GM11168 (cell line): ENCODE data around the gene KCNN1.
"Not testable (repeated sequence)": the region's sequence is repeated elsewhere in the genome, so short reads cannot be mapped to it uniquely, and the experiment has no call there.

Experiments used
- in situ Hi-C: fragments of 300-500 bp; cut with MboI; formaldehyde crosslinking; loops from one replicate; pipeline ENCODE4 v1.12.0; 2022; ENCODE audit warnings: low sequenced_read_pairs; ENCODE audit not compliant: unreplicated experiment

KCNN1 gene

GRCh38 chr19:17966550-17967256 is at the start of gene KCNN1:
Gene KCNN1, plus strand, starts transcription at chr19:17967107. Its CDS starts 6,782 bp downstream, at chr19:17973889.
- in situ Hi-C loops: no loop called here

DNA sequence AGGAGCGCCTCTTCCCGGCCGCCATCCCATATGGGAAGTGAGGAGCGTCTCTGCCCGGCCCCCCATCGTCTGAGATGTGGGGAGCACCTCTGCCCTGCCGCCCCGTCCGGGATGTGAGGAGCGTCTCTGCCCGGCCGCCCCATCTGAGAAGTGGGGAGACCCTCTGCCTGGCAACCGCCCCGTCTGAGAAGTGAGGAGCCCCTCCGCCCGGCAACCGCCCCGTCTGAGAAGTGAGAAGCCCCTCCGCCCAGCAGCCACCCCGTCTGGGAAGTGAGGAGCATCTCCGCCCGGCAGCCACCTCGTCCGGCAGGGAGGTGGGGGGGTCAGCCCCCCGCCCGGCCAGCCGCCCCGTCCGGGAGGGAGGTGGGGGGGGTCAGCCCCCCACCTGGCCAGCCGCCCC is 48.8 kb upstream of the KCNN1 start:
- in situ Hi-C loops: not testable (repeated sequence)

DNA sequence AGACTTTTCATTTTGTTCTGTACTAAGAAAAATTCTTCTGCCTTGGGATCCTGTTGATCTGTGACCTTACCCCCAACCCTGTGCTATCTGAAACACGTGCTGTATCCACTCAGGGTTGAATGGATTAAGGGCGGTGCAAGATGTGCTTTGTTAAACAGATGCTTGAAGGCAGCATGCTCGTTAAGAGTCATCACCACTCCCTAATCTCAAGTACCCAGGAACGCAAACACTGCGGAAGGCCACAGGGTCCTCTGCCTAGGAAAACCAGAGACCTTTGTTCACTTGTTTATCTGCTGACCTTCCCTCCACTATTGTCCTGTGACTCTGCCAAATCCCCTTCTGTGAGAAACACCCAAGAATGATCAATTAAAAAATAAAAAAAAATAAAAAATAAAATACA is 47.8 kb upstream of the KCNN1 start:
- in situ Hi-C loops: not testable (repeated sequence)

- in situ Hi-C loops: no loop called here
These were observed 46.4 kb upstream of the KCNN1 start for GRCh38 chr19:17920527-17920926.

GRCh38 chr19:17922138-17922537 is 44.8 kb upstream of the KCNN1 start:
- in situ Hi-C loops: no loop called here

DNA sequence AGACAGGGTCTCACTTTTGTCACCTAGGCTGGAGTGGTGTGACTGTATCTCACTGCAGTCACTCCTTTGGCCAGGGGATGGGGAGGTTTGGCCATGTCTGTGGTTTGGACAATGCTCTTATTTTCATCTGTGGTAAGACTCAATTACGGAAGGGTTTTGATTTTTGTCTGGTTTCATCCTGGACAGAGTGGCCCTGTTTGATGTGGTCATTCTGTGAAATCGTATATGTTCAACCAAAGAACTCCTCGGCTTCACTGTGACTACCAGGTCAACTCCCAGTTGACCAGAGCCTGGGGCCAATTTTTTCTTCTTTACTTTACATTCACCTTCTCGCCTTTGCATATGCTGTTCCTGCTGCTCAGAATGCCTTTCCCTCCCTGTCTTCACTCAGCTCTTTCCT is 40.9 kb upstream of the KCNN1 start:
- in situ Hi-C loops: loop anchor here (5.0 kb wide), 1 partner anchor 69 kb away; the partner anchor contains the start of gene RPL18A

DNA sequence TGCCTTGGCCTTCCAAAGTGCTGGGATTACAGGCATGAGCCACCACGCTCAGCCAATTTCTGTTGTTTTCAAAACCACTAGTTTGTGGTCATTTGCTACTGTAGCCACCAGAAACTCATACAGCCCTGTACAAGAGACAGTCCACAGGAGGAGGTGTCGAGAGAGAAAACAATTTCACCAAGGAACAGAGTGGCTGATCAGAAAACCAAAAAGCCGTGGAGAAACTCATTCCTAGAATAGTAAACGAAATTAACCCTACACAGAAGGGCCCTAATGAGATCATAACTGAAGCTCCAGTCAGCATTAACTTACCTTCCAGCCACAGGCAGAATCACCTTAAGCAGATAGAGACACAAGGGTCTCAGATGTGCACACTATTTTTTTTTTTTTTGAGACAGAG is 37.9 kb upstream of the KCNN1 start:
- in situ Hi-C loops: loop anchor here (5.0 kb wide), 1 partner anchor 72 kb away; the partner anchor contains the start of gene RPL18A

- in situ Hi-C loops: no loop called here
These were observed 35.2 kb upstream of the KCNN1 start for GRCh38 chr19:17931532-17932191.

DNA sequence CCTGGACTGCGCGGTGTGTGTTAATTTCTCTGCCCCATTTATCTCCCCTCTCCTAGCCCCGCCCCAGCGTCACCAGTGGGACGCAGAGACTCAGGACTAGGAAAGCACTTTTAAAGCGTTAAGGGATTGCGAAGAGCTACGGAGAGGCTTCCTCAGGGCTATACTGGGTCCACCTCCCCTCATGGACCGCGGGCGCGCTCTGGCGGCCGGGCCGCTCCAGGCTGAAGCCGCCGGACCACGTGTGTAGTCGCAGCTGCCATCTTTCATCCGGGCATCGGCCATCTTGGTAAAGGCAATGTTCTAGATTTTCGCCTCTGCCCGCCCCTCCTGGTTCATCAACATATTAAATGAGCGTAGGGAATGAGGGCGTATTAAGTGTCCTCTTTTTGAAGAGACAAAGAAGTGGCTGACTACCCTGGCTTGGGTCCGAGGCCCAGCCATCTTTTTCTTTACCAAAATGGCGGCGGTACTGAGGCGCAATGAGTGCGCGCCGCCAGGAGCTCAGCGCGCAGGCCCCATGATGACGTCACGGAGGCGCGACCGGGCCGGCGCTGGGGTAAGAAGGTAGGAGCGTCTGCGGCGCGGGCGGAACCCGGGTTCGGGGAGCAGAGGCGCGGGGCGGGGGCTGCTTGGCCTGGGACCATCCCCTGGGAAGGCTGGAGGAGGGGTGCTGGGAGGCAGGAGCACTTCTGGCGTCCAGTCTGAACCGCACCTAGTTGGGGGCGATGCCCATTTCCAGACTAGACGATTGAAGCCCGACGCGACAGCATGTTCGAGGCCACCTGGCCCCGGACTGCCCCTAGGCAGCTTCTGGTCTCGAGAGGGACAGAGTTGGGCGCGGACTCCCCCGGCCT is 34.2 kb upstream of the KCNN1 start, which contains the start of gene CCDC124:
CCDC124 (plus strand) TSS at position 531 of the 854 bp plus-strand sequence. CDS start 3,406 bp downstream, outside the sequence.
- in situ Hi-C loops: no loop called here

DNA sequence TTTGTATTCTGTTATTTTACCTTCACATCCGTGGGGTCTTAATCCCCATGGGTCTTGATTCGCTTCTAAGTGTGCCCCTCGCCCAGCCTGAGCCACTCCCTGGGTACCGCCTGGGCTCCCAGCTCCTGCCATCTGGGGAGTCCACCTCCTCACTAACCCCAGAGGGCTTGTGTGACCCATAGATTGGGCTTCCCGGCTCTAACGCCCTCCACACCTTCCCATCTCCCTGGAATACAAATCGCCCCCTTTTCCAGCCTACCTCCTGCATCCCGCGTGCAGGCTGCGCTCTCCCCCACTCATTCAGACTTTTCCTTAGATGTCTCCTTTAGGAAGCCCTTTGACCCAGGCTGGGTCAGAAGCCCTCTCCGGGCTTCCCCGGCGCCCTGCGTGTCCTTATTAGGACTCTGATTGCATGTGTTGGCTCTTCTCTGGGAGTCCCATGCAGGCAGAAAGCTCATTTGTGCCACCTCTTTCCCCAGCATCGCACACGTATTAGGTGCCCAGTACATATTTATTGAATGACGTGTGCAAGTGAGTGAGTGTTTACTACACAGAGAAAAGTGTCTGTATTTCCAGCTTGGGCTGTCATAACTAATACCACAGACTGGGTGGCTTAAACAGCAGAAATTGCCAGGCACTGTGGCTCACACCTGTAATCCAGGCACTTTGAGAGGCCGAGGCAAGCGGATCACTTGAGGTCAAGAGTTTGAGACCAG is 33.3 kb upstream of the KCNN1 start:
- in situ Hi-C loops: no loop called here

- in situ Hi-C loops: loop anchor here (5.0 kb wide), 1 partner anchor 66 kb away; no protein-coding TSS in a partner anchor
These were observed 30.5 kb upstream of the KCNN1 start for GRCh38 chr19:17936379-17936778.

DNA sequence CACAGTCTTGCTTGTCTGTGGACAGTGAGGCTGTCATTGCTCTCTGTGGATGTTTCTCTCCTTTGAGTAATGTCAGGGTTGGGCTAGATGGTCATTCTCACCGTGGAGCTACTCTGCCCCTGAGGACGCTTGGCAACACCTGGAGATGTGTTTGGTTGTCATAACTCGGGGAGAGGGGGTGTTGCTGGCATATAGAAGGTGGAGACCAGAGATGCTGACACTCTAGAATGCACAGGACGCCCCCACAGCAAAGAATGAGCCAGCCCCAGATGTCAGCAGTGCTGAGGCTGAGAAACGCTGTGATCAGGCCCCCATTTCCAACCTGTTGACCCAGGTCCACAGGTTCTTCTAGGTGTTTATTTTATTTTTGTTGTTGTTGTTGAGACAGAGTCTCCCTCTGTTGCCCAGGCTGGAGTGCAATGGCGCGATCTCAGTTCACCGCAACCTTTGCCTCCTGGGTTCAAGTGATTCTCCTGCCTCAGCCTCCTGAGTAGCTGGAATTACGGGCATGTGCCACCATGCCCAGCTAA is 29.5 kb upstream of the KCNN1 start:
- in situ Hi-C loops: loop anchor here (5.0 kb wide), 1 partner anchor 65 kb away; no protein-coding TSS in a partner anchor

- in situ Hi-C loops: loop anchor here (5.0 kb wide), 1 partner anchor 64 kb away; no protein-coding TSS in a partner anchor
These were observed 28.6 kb upstream of the KCNN1 start for GRCh38 chr19:17938092-17938845.

DNA sequence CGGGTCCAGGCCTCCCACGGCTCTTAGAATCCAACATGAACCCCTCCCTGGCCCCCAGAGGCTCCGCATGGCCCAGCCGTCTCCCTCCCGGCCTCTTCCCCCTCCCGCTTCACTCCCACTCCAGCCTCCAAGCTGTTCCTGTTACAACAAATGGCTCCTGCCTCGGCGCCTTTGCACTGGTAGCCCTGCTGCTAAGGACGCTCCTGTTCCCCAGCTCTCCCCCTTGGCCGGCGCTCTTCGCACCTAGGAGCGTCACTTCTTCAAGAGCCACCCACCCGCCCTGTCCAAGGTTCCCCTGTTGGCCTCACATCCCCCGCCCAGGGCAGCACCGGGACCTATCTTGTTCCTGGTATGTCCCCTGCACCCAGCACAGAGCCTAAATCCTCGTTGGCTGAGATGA is 24.7 kb upstream of the KCNN1 start:
- in situ Hi-C loops: no loop called here

DNA sequence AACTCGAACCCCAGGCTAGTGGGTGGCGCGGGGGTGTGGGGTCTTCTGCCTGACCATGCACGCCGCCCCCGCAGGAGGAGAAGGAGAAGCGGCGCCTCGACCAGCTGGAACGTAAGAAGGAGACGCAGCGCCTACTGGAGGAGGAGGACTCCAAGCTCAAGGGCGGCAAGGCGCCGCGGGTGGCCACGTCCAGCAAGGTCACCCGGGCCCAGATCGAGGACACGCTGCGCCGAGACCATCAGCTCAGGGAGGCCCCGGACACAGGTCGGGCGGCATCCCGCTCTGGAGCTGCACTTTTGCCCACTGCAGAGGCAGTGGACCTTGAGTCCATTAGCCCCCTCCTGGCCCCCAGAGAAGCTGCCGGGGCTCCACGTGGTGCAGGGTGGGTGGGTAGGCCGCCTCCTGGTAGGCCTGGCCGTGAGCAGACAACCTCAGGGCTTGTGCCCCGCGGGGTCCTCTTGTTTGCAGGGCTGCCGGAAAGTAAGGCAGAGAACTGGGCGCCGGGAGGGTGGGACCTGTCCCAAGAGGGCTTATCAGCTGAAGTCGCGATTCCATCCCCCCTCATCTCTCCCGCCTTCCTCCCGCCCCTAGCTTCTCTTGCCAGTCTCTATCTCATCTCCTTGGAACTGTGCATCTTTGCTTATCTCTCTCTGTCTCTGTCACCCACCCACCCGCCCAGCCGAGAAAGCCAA is 24.2 kb upstream of the KCNN1 start:
- in situ Hi-C loops: no loop called here

DNA sequence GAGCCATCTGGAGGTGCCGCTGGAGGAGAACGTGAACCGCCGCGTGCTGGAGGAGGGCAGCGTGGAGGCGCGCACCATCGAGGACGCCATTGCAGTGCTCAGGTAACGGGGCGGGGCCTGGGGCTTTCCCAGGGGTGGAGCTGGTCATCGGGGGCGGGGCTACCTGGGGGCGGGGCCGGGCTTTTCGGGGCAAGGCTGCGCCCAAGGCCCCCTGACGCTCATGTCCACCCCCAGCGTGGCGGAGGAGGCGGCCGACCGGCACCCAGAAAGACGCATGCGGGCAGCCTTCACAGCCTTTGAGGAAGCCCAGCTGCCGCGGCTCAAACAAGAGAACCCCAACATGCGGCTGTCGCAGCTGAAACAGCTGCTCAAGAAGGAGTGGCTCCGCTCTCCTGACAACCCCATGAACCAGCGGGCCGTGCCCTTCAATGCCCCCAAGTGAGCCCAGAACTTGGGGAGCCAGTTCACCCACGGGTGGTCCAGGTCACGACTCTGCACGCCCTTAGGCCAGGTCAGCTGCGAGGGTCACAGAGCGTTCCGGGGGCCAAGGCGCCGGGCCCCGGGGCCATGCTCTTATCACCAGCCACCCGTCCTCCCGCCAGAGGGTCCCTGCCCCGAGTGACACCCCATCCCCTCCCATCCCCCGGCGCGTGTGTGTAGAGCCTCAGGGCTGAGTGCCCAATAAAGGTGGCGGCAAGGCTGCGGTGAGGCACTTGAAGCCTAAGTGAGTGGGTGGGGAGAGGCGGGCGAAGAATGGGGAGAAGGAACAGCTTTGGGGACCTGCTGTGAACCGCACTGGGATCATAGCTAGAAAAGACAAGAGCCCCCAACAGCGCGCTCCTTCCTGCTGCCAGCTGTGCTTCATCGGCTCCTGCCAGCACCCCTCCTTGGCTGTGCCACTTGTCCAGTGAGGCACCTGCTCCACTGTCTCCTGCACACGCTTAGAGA is 23.4 kb upstream of the KCNN1 start:
- in situ Hi-C loops: no loop called here

DNA sequence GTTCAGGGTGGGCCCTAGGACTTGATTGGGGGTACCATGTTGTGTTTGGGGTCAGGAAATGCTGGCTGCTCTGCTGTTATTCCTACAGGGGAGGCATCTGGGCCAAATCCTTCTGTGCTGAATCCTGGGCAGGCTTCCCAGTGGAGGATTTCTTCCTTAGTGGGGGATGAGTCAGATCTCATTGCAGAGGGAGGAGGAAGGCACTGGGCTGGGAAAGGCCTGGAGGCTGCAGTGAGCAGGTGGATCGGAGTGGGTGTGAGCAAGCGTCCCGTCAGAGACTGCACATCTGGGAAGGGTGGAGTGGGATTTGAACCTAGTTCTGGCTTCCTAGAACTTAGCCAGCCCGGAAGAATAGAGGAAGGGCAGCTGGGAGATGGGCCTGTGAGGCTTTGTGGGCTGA is 22.6 kb upstream of the KCNN1 start:
- in situ Hi-C loops: no loop called here
